GM03348 (cell line): Measurements from ENCODE around the gene RET.
"Not testable (repeated sequence)": the region's sequence is repeated elsewhere in the genome, so short reads cannot be mapped to it uniquely, and the experiment has no call there.

Source experiments
- DNase-seq: peaks from one replicate; pipeline ENCODE4 v3.0.0; 2012; ENCODE audit warnings: low spot score

RET gene

DNA sequence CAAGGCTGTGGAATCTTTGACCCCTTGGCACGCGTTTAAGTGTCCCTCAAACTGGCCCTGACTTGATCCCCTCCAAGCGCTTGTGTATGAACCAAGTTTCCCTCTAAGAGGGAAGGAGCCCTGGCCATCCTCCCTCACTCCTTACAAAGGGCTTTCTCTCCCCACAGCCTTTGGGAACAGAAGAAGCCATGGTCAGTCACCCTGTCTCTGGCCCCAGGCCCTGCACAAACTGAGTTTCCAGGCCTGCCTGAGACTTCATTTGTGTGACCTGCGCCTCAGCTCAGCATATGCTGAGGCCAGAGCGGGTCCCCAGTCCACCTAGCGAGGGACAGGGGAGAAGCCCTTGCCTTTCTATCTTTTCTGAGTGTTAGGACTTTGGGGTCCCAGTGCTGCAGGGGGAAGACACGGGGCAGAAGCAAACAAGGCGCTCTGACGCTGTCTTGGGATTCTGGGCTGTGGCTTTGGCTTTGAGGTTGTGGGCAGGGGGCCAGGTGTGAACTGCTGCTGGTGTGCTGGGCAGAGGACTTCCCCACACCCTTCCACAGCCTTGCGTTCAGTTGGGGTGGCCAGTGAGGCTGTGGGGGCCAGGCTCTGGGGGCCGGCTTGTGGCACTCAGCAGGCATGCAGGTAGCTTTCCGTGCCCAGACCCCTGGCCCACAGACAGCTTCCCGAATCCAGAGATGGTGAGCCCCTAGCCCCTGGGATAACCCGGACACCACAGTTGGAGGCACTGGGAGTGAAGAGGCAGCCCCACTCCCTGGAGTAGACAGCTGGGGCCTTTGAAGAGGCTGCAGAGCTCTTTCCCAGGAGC is 1.5 kb downstream of the RET start:
- no peak for DNase-seq

DNA sequence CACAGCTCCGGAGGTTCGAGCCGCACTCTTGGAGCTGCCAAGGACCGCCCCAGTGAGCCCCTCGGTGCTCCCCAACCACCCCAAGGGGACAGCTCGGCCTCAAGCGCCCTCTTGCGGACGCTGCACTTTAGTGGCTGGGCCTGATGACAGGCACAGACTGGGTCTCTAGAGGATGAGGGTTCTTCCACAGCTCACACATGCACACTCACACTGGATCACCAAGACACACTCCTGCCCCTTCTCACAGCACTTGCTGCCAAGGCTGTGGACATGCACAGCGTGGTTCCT is 2.1 kb downstream of the RET start:
- peak; percentile 49 for DNase-seq

DNA sequence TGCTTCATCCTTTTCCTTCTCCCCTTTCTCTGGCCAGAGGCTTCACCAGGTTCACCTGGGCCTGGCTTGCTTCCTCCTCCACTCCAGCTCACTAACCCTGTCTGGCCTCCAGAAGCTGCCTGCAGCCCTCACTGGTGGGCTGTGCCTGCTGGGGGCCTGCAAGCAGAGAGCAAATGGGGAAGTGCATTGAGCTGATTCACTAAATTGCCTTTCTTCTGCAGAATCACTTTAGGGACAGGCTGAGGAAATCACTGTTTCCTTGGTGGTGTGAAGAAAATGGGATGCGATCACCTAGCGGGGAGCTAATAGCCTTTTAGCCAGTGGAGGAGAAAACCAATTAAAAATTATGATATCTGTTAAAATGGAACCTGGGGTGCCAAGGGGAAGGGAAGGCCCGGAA is 3.0 kb downstream of the RET start:
- no peak for DNase-seq

DNA sequence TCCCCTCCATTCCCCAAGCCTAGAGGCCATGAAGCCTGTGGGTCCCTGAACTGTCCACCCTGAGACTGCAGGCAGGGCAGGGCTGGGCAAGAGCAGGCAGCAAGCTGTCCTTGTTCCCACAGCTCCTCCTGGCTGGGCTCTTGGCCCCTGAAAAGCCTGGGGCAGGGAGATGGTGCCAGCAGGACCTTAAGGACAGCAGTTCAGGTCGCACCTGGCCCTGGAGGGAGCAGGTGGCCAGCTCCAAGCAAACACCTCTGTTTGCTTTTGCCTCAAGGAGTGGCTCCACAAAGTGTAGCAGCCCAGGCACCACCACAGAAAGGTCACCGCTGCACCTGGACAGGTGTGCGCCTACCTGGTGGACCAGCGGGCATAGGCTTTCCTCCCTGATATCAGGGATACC is 5.2 kb downstream of the RET start:
- DNase-seq, result no peak

DNA sequence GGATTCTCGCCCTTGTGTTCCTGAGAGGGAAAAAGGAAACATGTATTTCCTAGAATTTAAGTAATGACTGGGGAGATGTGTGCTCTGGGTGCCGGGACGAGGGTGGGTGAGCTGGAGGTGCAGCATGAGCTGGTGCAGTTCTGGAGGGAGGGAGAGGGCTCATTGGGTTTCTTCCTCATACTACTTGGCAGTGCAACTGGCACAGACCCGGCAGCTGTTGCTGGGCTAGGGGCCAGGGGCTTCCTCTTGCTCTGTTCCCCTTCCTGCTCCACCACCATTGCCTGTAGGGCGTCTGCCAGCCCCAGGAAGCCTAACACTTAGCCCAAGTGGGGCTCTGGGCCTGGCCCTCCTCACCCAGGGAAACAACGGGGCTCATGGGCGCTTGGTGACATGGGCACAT is 5.9 kb downstream of the RET start:
- DNase-seq, result no peak

DNA sequence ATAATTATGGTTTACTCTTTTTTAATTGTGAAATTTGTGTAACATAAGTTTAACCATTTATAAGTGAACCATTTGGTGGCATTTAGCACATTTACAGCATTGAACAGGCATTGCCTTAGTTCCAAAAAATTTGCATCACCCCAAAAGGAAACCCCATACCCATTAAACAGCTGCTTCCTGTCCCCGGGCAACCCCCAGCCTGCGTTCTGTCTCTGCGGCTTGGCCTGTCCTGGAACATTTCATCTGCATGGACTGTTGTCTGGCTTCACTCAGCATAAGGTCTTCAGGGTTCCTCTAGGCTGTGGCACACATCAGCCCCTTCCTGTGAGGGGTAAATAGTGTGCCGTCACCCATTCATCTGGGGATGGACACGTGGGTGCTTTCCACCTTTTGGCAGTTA is 6.9 kb downstream of the RET start:
- DNase-seq, result no peak

DNA sequence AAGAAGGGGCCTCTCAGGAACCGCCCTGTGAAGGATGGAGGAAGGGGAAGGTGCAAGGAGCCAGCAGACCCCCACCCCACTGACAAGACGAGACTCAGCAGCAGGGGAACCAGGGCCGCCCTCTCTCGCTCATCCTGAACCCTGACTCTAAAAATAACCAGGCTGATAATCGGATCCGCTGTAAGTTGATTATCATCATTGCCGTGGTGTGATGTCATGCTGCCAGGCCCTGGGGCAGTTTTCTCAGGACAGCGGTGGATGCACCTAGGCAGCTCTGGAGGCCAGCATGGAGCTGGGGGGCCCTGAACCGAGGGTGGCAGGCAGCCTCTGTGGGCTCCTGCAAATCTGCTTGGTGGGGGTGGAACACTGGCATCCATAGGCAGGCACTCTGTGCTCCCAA is 7.9 kb downstream of the RET start:
- DNase-seq, result no peak

DNA sequence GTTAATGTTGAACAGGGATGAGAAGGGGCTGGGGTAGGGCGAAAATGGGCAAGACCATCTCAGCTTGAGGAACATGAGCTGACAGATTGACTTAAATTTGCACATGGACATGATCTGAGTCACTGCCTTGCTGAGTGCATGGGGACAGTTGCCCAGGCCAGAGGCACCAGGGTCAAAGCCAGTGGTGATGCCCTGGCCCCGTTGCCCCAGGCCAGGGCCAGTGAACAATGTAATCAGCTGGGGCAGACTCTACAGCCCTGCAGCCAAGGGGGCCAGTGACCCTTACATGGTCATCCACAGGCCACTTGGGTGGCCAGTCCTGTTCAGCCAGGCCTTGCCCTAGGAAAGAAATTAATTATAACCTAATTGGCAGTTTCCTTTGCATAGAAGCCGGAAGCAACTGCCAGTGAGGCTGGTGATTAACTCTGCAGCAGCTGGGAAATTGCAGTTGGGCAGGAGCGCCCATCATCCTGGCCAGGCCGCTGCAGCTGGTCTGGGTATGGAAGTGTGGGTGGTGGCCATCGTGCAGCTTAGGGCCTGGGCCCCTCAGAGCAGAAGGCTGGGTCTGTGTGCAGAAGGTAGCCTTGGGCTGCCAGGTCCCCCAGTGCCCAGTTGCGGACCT is 9.6 kb downstream of the RET start:
- DNase-seq, result no peak

DNA sequence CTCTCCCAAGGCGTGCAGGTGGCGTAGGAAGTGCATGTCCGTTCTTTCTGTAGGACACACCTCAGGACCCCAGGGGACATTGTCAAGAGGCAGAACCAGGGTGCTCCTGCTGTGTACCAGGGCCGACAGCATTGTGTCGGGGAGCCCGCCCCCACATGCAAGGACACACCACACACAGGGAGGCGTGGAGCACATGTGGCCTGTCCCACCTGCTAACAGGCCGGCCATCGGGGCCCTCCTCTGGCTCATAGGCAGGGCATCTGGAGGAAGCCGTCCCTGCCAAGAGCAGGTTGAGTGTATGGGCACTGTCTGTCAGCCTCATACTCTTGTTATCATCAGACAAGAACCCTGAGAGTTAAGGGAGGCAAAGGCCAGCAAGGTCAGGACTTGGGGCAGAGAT is 12.7 kb downstream of the RET start:
- DNase-seq, result no peak

DNA sequence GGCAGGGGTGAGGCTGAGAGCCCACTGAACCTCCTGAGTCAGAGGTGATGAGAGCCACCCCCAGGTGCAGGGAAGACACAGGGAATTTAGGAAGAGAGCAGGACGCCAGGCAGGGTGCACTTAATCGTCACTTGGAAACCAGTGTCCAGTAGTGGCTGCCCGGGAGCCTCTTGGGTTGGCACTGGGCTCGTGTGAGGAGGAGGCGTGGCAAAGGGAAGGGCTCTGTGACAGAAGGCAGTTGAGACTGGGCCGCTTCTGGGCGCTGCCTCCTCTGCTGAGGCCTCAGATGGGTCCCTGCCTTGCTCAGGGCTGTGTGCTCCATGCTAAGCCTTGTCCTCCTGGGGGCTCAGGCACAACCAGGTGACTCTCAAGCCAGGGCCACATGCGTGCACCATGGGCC is 13.3 kb downstream of the RET start:
- DNase-seq, result no peak

DNA sequence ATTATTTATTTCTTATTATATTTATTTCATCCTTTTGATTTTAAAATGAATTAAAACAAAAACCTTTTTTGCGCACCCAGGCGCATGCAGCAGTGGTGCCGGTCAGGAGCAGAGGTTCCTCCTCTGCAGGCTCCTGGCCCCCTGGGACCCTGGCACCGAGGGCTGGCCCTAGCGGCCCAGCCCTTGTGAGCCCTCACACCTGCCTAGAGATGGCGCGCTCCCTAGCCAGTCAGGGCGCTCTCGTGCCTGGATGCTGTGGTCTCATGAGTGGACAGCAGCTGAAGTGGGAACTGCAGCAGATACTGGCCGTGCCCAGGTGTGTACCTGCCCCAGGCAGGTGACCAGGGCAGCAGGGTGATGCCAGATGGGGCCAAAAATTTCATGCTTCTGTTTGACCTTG is 13.8 kb downstream of the RET start:
- DNase-seq, result no peak

DNA sequence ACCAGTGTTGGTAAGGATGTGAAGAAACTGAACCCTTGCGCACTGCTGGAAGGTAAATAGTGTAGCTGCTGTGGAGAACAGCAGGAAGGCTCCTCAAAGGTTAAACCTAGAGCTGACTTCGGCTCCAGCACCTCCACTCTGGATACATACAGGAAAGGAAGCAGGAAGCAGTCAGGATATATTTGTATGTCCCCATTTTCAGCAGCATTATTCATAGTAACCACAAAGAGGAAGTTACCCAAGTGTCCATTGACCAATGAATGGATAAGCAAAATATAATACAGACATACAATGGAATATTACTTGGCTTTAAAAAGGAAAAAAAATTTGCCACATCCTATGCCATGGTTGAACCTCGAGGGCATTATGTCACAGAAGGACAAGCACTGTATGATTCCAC is 15.0 kb downstream of the RET start:
- DNase-seq, result no peak

DNA sequence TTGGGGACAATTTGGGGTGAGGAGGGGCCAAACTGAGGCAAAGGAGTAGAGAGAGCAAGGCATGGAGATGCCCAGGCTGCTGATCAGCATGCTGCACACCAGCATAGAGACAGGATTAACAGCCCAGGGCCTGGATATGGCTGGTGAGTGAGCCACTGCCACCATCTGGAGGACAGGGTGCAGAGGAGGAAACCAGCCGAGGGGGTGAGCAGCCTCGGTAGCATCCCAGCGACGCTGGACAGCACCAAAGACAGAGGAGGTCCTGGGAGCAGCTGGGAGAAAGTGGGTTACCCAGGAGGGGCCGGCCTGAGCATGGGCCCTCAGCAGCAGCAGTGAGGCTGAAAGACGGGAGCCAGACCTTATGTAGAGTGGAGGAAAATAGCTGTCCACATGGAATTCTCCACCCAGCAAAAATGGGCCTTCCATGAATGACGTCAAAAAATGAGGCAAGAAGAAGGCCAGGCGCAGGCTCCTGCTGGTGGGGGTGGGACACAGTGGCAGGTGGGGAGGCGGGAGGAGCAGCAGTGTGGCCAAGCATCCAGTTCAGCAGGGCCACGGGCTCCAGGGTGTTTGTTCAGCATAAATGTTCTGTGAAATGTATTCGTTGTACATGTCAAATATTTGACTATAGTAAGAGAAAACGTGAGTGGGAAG is 16.7 kb downstream of the RET start:
- DNase-seq, result peak; percentile 45

DNA sequence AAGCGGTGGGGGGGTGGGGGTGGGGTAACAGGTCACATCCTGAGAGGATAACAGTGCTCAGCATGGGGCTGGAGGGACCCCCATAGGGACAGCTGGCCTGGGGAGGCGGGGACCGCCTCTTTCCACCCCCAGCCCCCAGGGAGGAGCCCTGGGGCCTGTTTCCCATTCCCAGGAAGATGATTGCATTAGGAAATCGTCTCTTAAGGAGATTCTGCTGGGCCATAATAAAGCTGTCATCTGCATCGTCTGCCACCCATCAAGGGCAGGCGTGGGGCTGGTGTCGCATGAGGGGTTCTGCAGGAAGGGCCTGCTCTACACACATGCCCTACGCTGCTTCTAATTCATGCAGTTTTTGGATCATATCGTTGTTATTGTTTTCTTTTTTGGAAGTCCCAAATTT is 17.2 kb downstream of the RET start:
- no peak for DNase-seq

DNA sequence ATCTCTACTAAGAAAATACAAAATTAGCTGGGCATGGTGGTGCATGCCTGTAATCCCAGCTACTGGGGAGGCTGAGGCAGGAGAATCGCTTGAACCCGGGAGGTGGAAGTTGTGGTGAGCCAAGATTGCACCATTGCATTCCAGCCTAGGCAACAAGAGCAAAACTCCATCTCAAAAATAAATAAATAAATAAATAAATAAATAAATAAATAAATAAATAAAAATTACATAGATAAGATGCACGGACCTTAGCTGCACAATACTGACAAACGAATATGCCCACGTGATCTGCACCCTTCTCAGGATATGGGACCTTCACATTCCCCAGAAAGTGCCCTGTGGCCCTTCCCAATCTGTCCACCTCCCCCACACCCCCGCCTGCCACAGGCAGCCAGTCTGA is 22.5 kb downstream of the RET start:
- DNase-seq, result not testable (repeated sequence)

DNA sequence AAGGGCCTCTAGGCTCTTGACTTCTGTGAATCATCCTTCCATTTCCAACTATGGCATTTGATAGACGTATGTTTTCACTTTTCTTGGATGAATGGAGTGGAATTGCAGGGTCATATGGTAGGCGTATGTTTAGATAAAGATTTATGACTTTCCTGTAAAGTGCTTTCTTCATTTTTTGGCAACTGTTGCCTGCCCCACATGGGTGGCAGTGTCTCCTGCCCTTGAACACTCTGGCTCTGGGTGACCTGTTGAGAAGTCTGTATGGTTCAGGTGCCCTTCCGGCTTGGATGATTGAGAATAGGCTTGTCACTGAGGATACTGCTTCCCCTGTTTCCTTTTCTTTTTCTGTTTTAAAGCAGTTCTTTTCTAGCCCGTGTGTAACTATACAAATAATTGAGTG is 23.1 kb downstream of the RET start:
- no peak for DNase-seq

DNA sequence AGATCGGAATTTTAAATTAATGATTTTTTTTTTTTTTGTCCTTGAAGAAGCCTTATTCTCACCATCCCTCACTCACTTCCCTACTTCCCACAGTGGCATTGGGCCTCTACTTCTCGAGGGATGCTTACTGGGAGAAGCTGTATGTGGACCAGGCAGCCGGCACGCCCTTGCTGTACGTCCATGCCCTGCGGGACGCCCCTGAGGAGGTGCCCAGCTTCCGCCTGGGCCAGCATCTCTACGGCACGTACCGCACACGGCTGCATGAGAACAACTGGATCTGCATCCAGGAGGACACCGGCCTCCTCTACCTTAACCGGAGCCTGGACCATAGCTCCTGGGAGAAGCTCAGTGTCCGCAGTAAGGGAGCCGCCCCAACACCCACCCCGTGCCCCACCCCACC is 23.5 kb downstream of the RET start:
- DNase-seq, result no peak

DNA sequence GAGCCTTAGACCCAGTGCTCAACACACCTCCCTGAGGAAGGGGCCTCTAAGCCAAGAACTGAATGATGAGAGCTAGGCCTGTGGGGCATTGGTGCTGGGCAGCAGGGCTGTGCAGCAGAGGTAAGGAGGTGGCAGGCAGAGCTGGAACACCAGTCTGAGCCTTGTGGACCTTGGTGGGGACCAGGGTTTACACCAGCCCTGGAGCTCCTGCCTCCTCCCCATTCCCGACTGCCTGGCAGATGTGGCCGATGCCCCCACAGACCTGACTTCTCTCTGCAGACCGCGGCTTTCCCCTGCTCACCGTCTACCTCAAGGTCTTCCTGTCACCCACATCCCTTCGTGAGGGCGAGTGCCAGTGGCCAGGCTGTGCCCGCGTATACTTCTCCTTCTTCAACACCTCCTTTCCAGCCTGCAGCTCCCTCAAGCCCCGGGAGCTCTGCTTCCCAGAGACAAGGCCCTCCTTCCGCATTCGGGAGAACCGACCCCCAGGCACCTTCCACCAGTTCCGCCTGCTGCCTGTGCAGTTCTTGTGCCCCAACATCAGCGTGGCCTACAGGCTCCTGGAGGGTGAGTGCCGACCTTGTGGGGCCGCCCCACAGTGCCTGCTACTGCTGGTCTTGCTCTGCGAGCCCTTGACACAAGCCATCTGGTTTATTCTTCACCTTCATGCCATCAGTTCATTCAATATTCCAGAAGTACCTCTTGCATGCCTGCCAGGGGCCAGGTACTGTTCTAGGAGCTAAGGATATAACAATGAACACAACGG is 25.4 kb downstream of the RET start:
- no peak for DNase-seq

DNA sequence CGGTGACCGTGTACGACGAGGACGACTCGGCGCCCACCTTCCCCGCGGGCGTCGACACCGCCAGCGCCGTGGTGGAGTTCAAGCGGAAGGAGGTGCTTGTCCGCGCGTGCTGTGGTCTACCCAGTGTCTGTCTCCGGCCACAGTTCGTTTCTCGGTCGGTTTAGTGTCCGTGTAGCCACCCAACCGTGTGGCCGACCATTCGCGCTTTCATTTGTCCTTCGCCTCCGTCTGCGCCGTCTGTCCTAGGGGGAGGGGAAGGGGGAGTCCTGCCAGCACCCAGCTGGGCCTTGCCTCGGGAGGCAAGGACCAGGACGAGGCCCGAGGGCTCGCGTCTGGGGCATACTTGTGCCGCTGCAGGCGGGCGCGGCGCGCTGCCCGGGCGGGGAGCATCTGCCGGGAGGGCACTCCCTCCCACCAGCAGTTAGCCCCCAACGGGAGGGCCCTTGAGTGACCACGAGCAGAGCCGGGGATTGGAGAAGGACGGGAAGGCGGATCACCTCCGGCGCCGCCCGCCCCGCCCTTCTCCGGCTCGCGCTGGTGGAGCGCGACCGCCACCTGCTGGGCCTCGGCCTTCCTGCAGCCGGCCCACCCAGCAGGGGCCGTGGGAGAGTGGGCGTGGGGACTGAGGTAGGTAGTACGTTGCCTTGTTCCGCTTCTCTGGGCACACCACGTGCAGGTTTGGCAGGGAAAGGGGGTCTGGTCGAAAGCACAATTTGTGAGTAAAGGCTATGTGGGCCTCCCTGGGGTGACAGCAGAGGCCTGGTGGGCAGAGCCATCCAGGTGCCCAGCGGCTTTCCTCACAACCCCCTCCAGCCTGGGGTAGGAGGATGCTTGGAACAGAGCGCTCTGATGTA is 28.5 kb downstream of the RET start:
- peak; percentile 96 for DNase-seq

DNA sequence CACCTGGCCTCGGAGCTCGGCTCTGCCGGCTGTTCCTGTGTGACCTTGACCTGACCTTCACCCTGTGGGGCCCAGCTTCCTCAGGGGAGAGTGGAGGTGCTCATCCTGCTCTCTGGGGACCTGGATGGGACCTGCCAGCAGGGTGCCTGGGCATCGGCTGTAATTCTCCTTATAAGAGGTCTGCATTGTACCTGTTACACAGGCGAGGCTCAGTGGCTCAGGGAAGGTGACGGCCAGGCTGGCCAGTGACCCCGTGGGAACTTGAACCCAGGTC is 29.0 kb downstream of the RET start:
- no peak for DNase-seq

DNA sequence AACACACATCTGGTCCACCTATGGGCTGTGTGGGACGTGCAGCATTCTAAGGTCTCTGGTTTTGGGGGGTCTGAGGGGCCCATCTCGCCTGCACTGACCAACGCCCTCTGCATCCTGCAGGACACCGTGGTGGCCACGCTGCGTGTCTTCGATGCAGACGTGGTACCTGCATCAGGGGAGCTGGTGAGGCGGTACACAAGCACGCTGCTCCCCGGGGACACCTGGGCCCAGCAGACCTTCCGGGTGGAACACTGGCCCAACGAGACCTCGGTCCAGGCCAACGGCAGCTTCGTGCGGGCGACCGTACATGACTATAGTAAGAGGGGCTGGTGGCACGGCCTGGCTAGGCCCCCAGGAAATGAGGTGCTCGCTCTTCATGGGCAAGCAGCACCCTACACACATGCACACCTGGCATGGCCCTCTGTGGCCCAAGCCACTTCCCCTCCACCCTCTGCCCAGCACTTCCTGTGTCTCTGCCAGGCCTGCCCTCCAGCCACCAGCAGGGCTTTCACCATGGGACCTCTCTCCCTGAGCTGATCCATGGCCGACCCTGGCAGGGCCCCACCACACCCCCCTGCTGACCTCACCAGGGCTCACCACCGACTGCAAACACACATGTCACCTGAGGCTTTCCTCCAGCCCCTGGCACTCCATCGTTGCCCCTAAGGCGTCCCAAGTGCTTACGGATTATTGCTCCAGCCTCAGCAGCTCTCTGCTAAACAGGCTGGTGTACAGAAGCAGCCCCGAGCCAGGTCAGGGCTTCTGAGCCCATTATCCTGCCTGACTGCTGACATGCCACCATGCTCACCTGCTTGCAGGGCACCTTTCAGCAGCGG is 29.6 kb downstream of the RET start:
- no peak for DNase-seq
